CD4-positive, alpha-beta T cell treated with Interleukin-4 for 4 hours (primary cell): Measurements from ENCODE around the gene PALM.

Source experiments
- DNase-seq: peaks from one replicate; pipeline ENCODE4 v3.0.0-alpha.2; 2020

The PALM gene

GRCh38 chr19:752652-753517 lies 44.1 kb downstream of the PALM start:
- no peak for DNase-seq

GRCh38 chr19:754530-754929 lies 45.8 kb downstream of the PALM start:
- no peak for DNase-seq

- DNase-seq, result no peak
Measured at GRCh38 chr19:755063-755462, 46.3 kb downstream of the PALM start.

GRCh38 chr19:756236-756635 lies 47.5 kb downstream of the PALM start:
- no peak for DNase-seq

- no peak for DNase-seq
Measured at GRCh38 chr19:756821-757688, 48.3 kb downstream of the PALM start.

GRCh38 chr19:757811-758668 lies 49.3 kb downstream of the PALM start:
- no peak for DNase-seq

- DNase-seq, result no peak
Measured at GRCh38 chr19:763181-763580, 54.4 kb downstream of the PALM start.

- no peak for DNase-seq
Measured at GRCh38 chr19:763869-764268, 55.1 kb downstream of the PALM start.

- DNase-seq, result no peak
Measured at GRCh38 chr19:764301-764700, 55.6 kb downstream of the PALM start.

GRCh38 chr19:765179-765738 lies 56.5 kb downstream of the PALM start:
- DNase-seq, result no peak

GRCh38 chr19:768424-768823 lies 59.7 kb downstream of the PALM start:
- DNase-seq, result no peak

- no peak for DNase-seq
Measured at GRCh38 chr19:769616-770015, 60.9 kb downstream of the PALM start.

GRCh38 chr19:771332-771785 lies 62.6 kb downstream of the PALM start:
- DNase-seq, result no peak

GRCh38 chr19:772063-772462 lies 63.3 kb downstream of the PALM start:
- DNase-seq, result no peak

- DNase-seq, result no peak
Measured at GRCh38 chr19:772730-773436, 64.1 kb downstream of the PALM start.

GRCh38 chr19:776549-776948 lies 67.8 kb downstream of the PALM start:
- DNase-seq, result no peak

- DNase-seq, result no peak
Measured at GRCh38 chr19:778910-779653, 70.3 kb downstream of the PALM start.

- no peak for DNase-seq
Measured at GRCh38 chr19:780935-781334, 72.2 kb downstream of the PALM start.

- no peak for DNase-seq
Measured at GRCh38 chr19:781800-782184, 73.1 kb downstream of the PALM start.

GRCh38 chr19:782185-782877 lies 73.6 kb downstream of the PALM start:
- no peak for DNase-seq
